ENCODE measurements around the gene RASSF3. TPM values are rescaled to one million over a fixed set of nuclear protein-coding genes. Genes with fewer than 3 reads are reported as not detected.

The RASSF3 gene
- total RNA-seq, 4 donors from 2014 or later = 14.7 to 18.3 (median 16.7) TPM

- no peaks in the 10 kb centered on the region for H3K9me3 ChIP-seq
- no peak overlapping the region for H3K4me3 ChIP-seq
- no peaks in the 10 kb centered on the region for H3K27me3 ChIP-seq
- no peaks in the 10 kb centered on the region for H3K4me1 ChIP-seq
- no peaks in the 10 kb centered on the region for H3K36me3 ChIP-seq
- no peak overlapping the region for H3K27ac ChIP-seq
- TF ChIP-seq POLR2A (IDR thresholded peaks at IDR 0.05) (no peak), EP300 (IDR thresholded peaks at IDR 0.05) (no peak)
- TF ChIP-seq, protein P1, sequence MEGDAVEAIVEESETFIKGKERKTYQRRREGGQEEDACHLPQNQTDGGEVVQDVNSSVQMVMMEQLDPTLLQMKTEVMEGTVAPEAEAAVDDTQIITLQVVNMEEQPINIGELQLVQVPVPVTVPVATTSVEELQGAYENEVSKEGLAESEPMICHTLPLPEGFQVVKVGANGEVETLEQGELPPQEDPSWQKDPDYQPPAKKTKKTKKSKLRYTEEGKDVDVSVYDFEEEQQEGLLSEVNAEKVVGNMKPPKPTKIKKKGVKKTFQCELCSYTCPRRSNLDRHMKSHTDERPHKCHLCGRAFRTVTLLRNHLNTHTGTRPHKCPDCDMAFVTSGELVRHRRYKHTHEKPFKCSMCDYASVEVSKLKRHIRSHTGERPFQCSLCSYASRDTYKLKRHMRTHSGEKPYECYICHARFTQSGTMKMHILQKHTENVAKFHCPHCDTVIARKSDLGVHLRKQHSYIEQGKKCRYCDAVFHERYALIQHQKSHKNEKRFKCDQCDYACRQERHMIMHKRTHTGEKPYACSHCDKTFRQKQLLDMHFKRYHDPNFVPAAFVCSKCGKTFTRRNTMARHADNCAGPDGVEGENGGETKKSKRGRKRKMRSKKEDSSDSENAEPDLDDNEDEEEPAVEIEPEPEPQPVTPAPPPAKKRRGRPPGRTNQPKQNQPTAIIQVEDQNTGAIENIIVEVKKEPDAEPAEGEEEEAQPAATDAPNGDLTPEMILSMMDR (IDR thresholded peaks at IDR 0.05) = no peak
- no peak for DNase-seq (ENCODE audit: low spot score in 2 of 2)
These were observed 23.6 kb downstream of the RASSF3 start for GRCh38 chr12:64633940-64634337.

- no peak for DNase-seq (ENCODE audit: low spot score in 2 of 2)
- no peaks in the 10 kb centered on the region for H3K27me3 ChIP-seq
- no peaks in the 10 kb centered on the region for H3K9me3 ChIP-seq
- no peak overlapping the region for H3K4me3 ChIP-seq
- no peaks in the 10 kb centered on the region for H3K36me3 ChIP-seq
- no peak overlapping the region for H3K27ac ChIP-seq
- WGBS, 2 donors = 90 to 93% methylated on average over 7 of the region's 7 CpGs
- no peaks in the 10 kb centered on the region for H3K4me1 ChIP-seq
- no peak for TF ChIP-seq POLR2A (IDR thresholded peaks at IDR 0.05)
- TF ChIP-seq, protein P1 (IDR thresholded peaks at IDR 0.05) = no peak
- no peak for TF ChIP-seq EP300 (IDR thresholded peaks at IDR 0.05)
These were observed 24.3 kb downstream of the RASSF3 start for GRCh38 chr12:64634508-64635092.

- no peak for DNase-seq (ENCODE audit: low spot score in 2 of 2)
- TF ChIP-seq POLR2A (IDR thresholded peaks at IDR 0.05) = no peak
- TF ChIP-seq, protein P1 (IDR thresholded peaks at IDR 0.05) = no peak
- no peak for TF ChIP-seq EP300 (IDR thresholded peaks at IDR 0.05)
- no peaks in the 10 kb centered on the region for H3K4me1 ChIP-seq
- H3K36me3 ChIP-seq = no peaks in the 10 kb centered on the region
- H3K4me3 ChIP-seq = no peak overlapping the region
- WGBS, 2 donors = 71 to 75% methylated on average over 5 of the region's 5 CpGs
- no peak overlapping the region for H3K27ac ChIP-seq
- H3K27me3 ChIP-seq = no peaks in the 10 kb centered on the region
- H3K9me3 ChIP-seq = no peaks in the 10 kb centered on the region
These were observed 25.2 kb downstream of the RASSF3 start for GRCh38 chr12:64635356-64635998.

GRCh38 chr12:64636856-64637255, 26.6 kb downstream of the RASSF3 start:
- Histone ChIP-seq H3K27ac (no peak overlapping the region), H3K4me1 (no peaks in the 10 kb centered on the region), H3K9me3 (no peaks in the 10 kb centered on the region)

DNA sequence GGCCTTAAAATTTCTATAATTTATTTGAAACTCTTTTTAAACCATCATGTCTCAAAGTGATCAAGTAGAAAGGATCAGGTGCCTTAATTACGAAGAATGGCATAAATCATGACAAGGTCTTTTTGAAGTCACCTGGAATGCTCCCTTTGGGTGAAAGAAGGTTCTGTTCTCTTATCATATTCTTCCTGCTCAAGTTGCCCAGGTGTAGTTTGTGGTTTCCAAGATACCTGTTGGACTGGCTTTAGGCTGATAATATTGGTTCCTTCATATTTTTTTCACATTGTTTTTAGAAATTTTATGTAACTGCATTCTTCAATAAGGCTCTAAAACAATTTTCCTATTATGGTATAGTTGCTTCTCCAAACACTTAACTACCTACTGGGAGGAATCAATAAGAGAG, 29.2 kb downstream of the RASSF3 start:
- H3K4me1 ChIP-seq = peaks cover 0 to 4% (median under 1%) of the 10 kb centered on the region in 4 donors
- H3K27ac ChIP-seq = no peak overlapping the region
- H3K9me3 ChIP-seq = no peaks in the 10 kb centered on the region
- no peaks in the 10 kb centered on the region for H3K36me3 ChIP-seq
- 88 to 89% methylated on average over 1 of the region's 1 CpG for WGBS, 2 donors
- no peak overlapping the region for H3K4me3 ChIP-seq
- TF ChIP-seq EP300 (IDR thresholded peaks at IDR 0.05) (no peak), POLR2A (IDR thresholded peaks at IDR 0.05) (no peak)
- TF ChIP-seq, protein P1 (IDR thresholded peaks at IDR 0.05) = no peak
- no peaks in the 10 kb centered on the region for H3K27me3 ChIP-seq
- no peak for DNase-seq (ENCODE audit: low spot score in 2 of 2)

More at GRCh38 chr12:64636856-64637255, 26.6 kb downstream of the RASSF3 start:
- no peak for DNase-seq (ENCODE audit: low spot score in 2 of 2)
- Histone ChIP-seq H3K27me3 (no peaks in the 10 kb centered on the region), H3K36me3 (no peaks in the 10 kb centered on the region), H3K4me3 (no peak overlapping the region)
- WGBS, 2 donors = 80 to 82% methylated on average over 2 of the region's 2 CpGs
- TF ChIP-seq POLR2A (IDR thresholded peaks at IDR 0.05) (no peak), EP300 (IDR thresholded peaks at IDR 0.05) (no peak)
- TF ChIP-seq, protein P1 (IDR thresholded peaks at IDR 0.05) = no peak
